Ovary (tissue), 9 donors: ENCODE data around the gene LTBP2. TPM values are rescaled to one million over a fixed set of nuclear protein-coding genes. Genes with fewer than 3 reads are reported as not detected.

Experiments
- DNase-seq, 5 donors: peaks; one replicate each; pipeline ENCODE4 v3.0.0-alpha.2; 2019 to 2020
- H3K27ac ChIP-seq, 2 donors: fragments of 200-600 bp; one replicate each; pipeline versions ENCODE4 v1.5.1 to v1.8.0; 2019 to 2022
- H3K27me3 ChIP-seq: fragments of 200-600 bp; one replicate; pipeline ENCODE4 v1.8.0; 2022
- H3K36me3 ChIP-seq: fragments of 200-600 bp; sonication (generic); one replicate; pipeline ENCODE4 v1.5.1; 2019
- H3K4me1 ChIP-seq: one replicate; pipeline ENCODE4 v1.8.1; 2013; ENCODE audit warnings: mild to moderate bottlenecking, moderate library complexity; ENCODE audit not compliant: insufficient read depth
- H3K4me3 ChIP-seq: fragments of 200-600 bp; sonication (generic); one replicate; pipeline ENCODE4 v1.5.1; 2017
- H3K9me3 ChIP-seq, 2 donors: fragments of 200-600 bp in 1 of 2; sonication (generic) in 1 of 2; one replicate each; pipeline versions ENCODE4 v1.5.1 to v1.8.1; 2013 to 2019; ENCODE audit warnings: mild to moderate bottlenecking in 1 of 2, moderate library complexity in 1 of 2
- CTCF ChIP-seq, 3 donors: fragments of 450-650 bp in 2 of 3; fragments of 200-600 bp in 1 of 3; IDR thresholded peaks; one replicate each; pipeline versions ENCODE4 v1.5.1 to v1.8.0; 2016 to 2022; ENCODE audit warnings: antibody characterized with exemption in 3 of 3, mild to moderate bottlenecking in 1 of 3
- EP300 ChIP-seq: sonication (generic); formaldehyde crosslinking; IDR thresholded peaks from one replicate; pipeline ENCODE4 v1.6.1; 2017; ENCODE audit warnings: antibody characterized with exemption
- POLR2A ChIP-seq: fragments of 450-650 bp; IDR thresholded peaks from one replicate; pipeline ENCODE4 v1.6.1; 2017; ENCODE audit warnings: antibody characterized with exemption, mild to moderate bottlenecking, moderate library complexity
- WGBS, 3 donors: extraction: QIAGEN DNeasy Blood & Tissue Kit in 1 of 3; methylation state at CpG; one replicate each; pipeline versions ENCODE4 v1.1.5 to v1.1.7; 2013 to 2017; 5-methylcytosine and 5-hydroxymethylcytosine counted together
- intact Hi-C, 4 donors: fragments of 100-400 bp; cut with DNase I; formaldehyde crosslinking; loops; one replicate each; pipeline versions ENCODE4 v1.11.0 to v1.15.1; 2022 to 2023
- polyA plus RNA-seq, 2 donors: library from polyadenylated mRNA; stranded (reverse); fragments of 200-250 nt in 1 of 2; fragments of 350-450 nt in 1 of 2; fragmentation: Illumina TruSeq in 1 of 2; extraction: RNeasy Lipid Tissue Mini Kit (QIAGEN cat#74804) in 1 of 2; gene quantifications; one replicate each; pipeline ENCODE4 v1.2.3, GENCODE V29; 2013 to 2014
- total RNA-seq, 7 donors: library from RNA; depleted of rRNA in 2 of 7; stranded (reverse); fragments of >200 nt in 2 of 7; fragmentation: NEBNext Ultra II Directional in 3 of 7; extraction: Animal tissue kit (Norgen Biotek cat#: 25700) in 3 of 7; gene quantifications; one replicate each; pipeline versions ENCODE4 v1.1.0 to v1.2.4, GENCODE V29; 2016 to 2023
- donor health status: DM: no; HTN: no; CAD: no; lungs with moderate emphysema.
- donor health status: DM: no; HTN: no; CAD: no.
- donor health status: Bipolar disorder and iron deficiency.
- donor health status: DM: yes; HTN: yes; CAD: no.
- donor health status: DM: no; HTN: no; CAD: no.
- donor health status: DM: yes; HTN: yes; CAD: no.

Gene LTBP2
- total and polyA plus RNA-seq, 9 donors, result 31.4 to 85.0 (median 60.0) TPM

DNA sequence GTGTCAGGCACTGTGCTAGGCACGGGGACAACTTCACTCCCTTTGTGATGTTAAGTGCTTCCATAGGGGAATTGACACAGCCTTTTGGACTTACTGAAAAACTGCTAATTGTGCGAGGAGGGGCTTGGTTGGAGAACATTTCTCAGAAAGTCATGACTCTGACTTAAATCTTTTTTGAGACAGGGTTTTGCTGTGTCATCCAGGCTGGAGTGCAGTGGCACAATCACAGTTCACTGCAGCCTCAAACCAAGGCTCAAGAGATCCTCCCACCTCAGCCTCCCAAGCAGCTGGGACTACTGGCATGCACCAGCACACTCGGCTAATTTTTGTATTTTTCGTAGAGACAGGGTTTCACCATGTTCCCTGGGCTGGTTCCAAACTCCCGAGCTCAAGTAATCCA, 10.2 kb upstream of the LTBP2 start:
- Histone ChIP-seq H3K9me3 (no peaks in the 10 kb centered on the region), H3K27ac (no peak overlapping the region), H3K4me1 (peaks cover 16% of the 10 kb centered on the region), H3K36me3 (no peaks in the 10 kb centered on the region), H3K27me3 (no peaks in the 10 kb centered on the region), H3K4me3 (no peak overlapping the region)
- DNase-seq, result no peak
- intact Hi-C loops, result no loop called here
- no peak for TF ChIP-seq EP300
- no peak for TF ChIP-seq CTCF (IDR thresholded peaks at IDR 0.05)
- no peak for TF ChIP-seq POLR2A
- 80 to 84% (median 83%) methylated on average over 5 of the region's 5 CpGs for WGBS, 3 donors

- WGBS, 3 donors, result 72 to 78% (median 76%) methylated on average over 6 of the region's 6 CpGs
- no peaks in the 10 kb centered on the region for H3K36me3 ChIP-seq
- H3K9me3 ChIP-seq, result no peaks in the 10 kb centered on the region
- TF ChIP-seq POLR2A, result no peak
- TF ChIP-seq CTCF (IDR thresholded peaks at IDR 0.05), result no peak
- TF ChIP-seq EP300, result no peak
- intact Hi-C loops, result no loop called here
- peaks cover 16% of the 10 kb centered on the region for H3K4me1 ChIP-seq
- no peak overlapping the region for H3K27ac ChIP-seq
- H3K4me3 ChIP-seq, result no peak overlapping the region
- no peak for DNase-seq
- H3K27me3 ChIP-seq, result no peaks in the 10 kb centered on the region
Measured at GRCh38 chr14:74621556-74621955, 9.5 kb upstream of the LTBP2 start.

GRCh38 chr14:74620923-74621322, 8.9 kb upstream of the LTBP2 start:
- H3K4me1 ChIP-seq, result peaks cover 16% of the 10 kb centered on the region
- no peak overlapping the region for H3K27ac ChIP-seq
- intact Hi-C loops, result no loop called here
- no peaks in the 10 kb centered on the region for H3K27me3 ChIP-seq
- H3K36me3 ChIP-seq, result no peaks in the 10 kb centered on the region
- TF ChIP-seq CTCF (IDR thresholded peaks at IDR 0.05) (no peak), POLR2A (no peak), EP300 (no peak)
- no peak for DNase-seq
- WGBS, 3 donors, result 85 to 93% (median 88%) methylated on average over 3 of the region's 3 CpGs
- H3K9me3 ChIP-seq, result no peaks in the 10 kb centered on the region
- no peak overlapping the region for H3K4me3 ChIP-seq

- no peak for DNase-seq
- TF ChIP-seq EP300 (no peak), CTCF (IDR thresholded peaks at IDR 0.05) (no peak), POLR2A (no peak)
- 68 to 78% (median 78%) methylated on average over 2 of the region's 2 CpGs for WGBS, 3 donors
- Histone ChIP-seq H3K27me3 (no peaks in the 10 kb centered on the region), H3K36me3 (no peaks in the 10 kb centered on the region), H3K9me3 (no peaks in the 10 kb centered on the region), H3K4me1 (peaks cover 16% of the 10 kb centered on the region), H3K27ac (peak overlapping the region in 1 of 2 donors; percentile 63), H3K4me3 (no peak overlapping the region)
- intact Hi-C loops, result no loop called here
Measured at GRCh38 chr14:74620497-74620921, 8.5 kb upstream of the LTBP2 start.
